ENCODE measurements around the gene COL4A1.

DNA sequence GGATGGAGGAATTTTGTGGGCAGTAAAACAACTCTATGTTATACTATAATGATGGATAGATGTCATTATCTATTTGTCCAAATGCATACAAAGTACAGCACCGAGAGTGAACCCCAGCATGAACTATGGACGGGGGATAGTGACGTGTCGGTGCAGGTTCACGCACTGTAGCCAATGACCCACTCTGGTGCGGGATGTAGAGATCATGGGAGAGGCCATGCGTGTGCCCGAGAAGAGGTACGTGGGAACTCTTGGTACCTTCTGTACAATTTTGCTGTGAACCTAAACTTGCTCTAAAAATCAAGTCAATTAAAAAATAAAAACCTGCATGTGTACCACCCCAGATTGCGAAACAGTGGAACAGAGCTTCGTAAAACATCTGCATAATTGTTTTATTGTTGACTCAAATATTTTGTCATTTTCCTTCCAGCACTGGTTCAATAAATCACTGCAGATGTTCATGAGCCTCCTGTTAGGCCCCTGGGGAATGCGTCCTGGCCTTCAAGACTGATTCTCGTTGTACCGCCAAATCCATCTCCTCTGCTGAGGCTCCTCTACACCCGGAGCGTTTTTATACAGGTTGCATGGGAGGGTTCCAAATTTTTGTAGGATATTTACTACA is 30.9 kb downstream of the COL4A1 start:
- no peak for TF ChIP-seq FOXA1 (IDR thresholded peaks at IDR 0.05)
- no peak for TF ChIP-seq FOXA1 (CRISPR knock-in tag; IDR thresholded peaks at IDR 0.05)
- TF ChIP-seq RARG (CRISPR knock-in tag; IDR thresholded peaks at IDR 0.05; ENCODE audit: low read depth), result no peak
- TF ChIP-seq HOXA7 (CRISPR knock-in tag; IDR thresholded peaks at IDR 0.05), result no peak
- TF ChIP-seq, protein P1, sequence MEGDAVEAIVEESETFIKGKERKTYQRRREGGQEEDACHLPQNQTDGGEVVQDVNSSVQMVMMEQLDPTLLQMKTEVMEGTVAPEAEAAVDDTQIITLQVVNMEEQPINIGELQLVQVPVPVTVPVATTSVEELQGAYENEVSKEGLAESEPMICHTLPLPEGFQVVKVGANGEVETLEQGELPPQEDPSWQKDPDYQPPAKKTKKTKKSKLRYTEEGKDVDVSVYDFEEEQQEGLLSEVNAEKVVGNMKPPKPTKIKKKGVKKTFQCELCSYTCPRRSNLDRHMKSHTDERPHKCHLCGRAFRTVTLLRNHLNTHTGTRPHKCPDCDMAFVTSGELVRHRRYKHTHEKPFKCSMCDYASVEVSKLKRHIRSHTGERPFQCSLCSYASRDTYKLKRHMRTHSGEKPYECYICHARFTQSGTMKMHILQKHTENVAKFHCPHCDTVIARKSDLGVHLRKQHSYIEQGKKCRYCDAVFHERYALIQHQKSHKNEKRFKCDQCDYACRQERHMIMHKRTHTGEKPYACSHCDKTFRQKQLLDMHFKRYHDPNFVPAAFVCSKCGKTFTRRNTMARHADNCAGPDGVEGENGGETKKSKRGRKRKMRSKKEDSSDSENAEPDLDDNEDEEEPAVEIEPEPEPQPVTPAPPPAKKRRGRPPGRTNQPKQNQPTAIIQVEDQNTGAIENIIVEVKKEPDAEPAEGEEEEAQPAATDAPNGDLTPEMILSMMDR (CRISPR knock-in tag; IDR thresholded peaks at IDR 0.05), result no peak
